HepG2 (cell line): Measurements from ENCODE around the gene KIAA0232. TPM values are rescaled to one million over a fixed set of nuclear protein-coding genes. Genes with fewer than 3 reads are reported as not detected.

Experiments
- ATAC-seq: fragments of 200-7000 bp; cut with Tn5 transposase; 3 replicates; pipeline ENCODE4 v1.9.1; 2020; ENCODE audit warnings: mild to moderate bottlenecking, moderate library complexity
- BruUV-seq: library from RNA; stranded (reverse); fragments of 400-500 nt; replicated peaks from 2 replicates; lab custom pipeline; 2021; lab: Mats Ljungman, UMichigan
- CTCF ChIA-PET: fragments of 300-600 bp; formaldehyde crosslinking; extraction: SDS; loops from one replicate; lab custom pipeline; 2021; ENCODE audit warnings: low total read pairs, inconsistent platforms, low intra/inter-chr PET ratio; lab: Yijun Ruan, JAX
- POLR2A ChIA-PET: fragments of 350-600 bp; sonication (Branson Sonifier 250); formaldehyde crosslinking; loops from one replicate; lab custom pipeline; 2020; ENCODE audit warnings: antibody characterized with exemption, inconsistent platforms; lab: Yijun Ruan, JAX
- DNase-seq: peaks from one replicate; pipeline ENCODE4 v3.0.0-alpha.2; 2015; ENCODE audit warnings: low spot score
- FAIRE-seq: peaks from 3 replicates; lab custom pipeline; 2011; peaks lifted over from hg19 to GRCh38; lab: Jason Lieb, UNC
- H2AFZ ChIP-seq: one replicate; pipeline ENCODE4 v1.6.1; 2011; ENCODE audit warnings: low read length, inconsistent platforms
- H3K27ac ChIP-seq: fragments of 300-600 bp; 3 replicates; pipeline ENCODE4 v1.8.0; 2011; ENCODE audit warnings: mixed run types, mild to moderate bottlenecking, mixed read lengths, low read length, inconsistent platforms; ENCODE audit not compliant: insufficient read depth; ENCODE audit errors: extremely low read length
- H3K27me3 ChIP-seq, 2 experiments: fragments of 200-600 bp in 1 of 2; 2 replicates in 1 of 2; 3 replicates in 1 of 2; pipeline versions ENCODE4 v1.6.0 to v1.8.0; 2011; ENCODE audit warnings: low read length in 2 of 2, mild to moderate bottlenecking in 2 of 2, moderate library complexity in 2 of 2, inconsistent platforms in 1 of 2; ENCODE audit not compliant: insufficient read depth in 2 of 2, control insufficient read depth in 1 of 2
- H3K36me3 ChIP-seq, 2 experiments: fragments of 200-600 bp in 1 of 2; replicated peaks in 1 of 2; 2 replicates in 1 of 2; 3 replicates in 1 of 2; pipeline versions ENCODE4 v1.5.1 to v1.8.0; 2011; ENCODE audit warnings: low read length in 2 of 2, inconsistent platforms in 1 of 2; ENCODE audit not compliant: insufficient read depth in 2 of 2, control insufficient read depth in 1 of 2
- H3K4me1 ChIP-seq: 2 replicates; pipeline ENCODE4 v1.5.1; 2012; ENCODE audit warnings: low read length, inconsistent platforms; ENCODE audit not compliant: insufficient read depth
- H3K4me2 ChIP-seq: 2 replicates; pipeline ENCODE4 v1.6.0; 2011; ENCODE audit warnings: low read depth, low read length, inconsistent platforms
- H3K4me3 ChIP-seq, 3 experiments: fragments of 200-600 bp in 1 of 3; sonication (generic), shearing (Covaris generic) in 1 of 3; replicated peaks in 1 of 3; 2 replicates each; pipeline ENCODE4 v1.5.1; 2011 to 2016; ENCODE audit warnings: low read length in 3 of 3, inconsistent platforms in 2 of 3, low read depth in 2 of 3, mild to moderate bottlenecking in 2 of 3, control low read depth in 1 of 3, mixed read lengths in 1 of 3; ENCODE audit not compliant: insufficient read depth in 1 of 3
- H3K79me2 ChIP-seq: one replicate; pipeline ENCODE4 v1.6.1; 2011; ENCODE audit warnings: low read length, inconsistent platforms; ENCODE audit not compliant: insufficient read depth
- H3K9ac ChIP-seq: 2 replicates; pipeline ENCODE4 v1.6.0; 2011; ENCODE audit warnings: mild to moderate bottlenecking, low read depth, low read length, inconsistent platforms; ENCODE audit not compliant: insufficient read depth
- H3K9me3 ChIP-seq: 2 replicates; pipeline ENCODE4 v1.5.1; 2012; ENCODE audit warnings: mild to moderate bottlenecking, low read length
- H4K20me1 ChIP-seq: 2 replicates; pipeline ENCODE4 v1.6.0; 2011; ENCODE audit warnings: inconsistent platforms, mild to moderate bottlenecking, low read length, moderate library complexity; ENCODE audit not compliant: insufficient read depth
- BCL3 ChIP-seq: sonication (generic); formaldehyde crosslinking; IDR thresholded peaks from 2 replicates; pipeline ENCODE4 v1.5.1; 2020; ENCODE audit warnings: mild to moderate bottlenecking, missing genetic modification reagents, moderate library complexity
- BCL6 ChIP-seq: IDR thresholded peaks from 2 replicates; pipeline ENCODE4 v1.6.1; 2016; ENCODE audit warnings: missing genetic modification reagents, missing compliant biosample characterization
- FLYWCH1 ChIP-seq: sonication (generic); formaldehyde crosslinking; IDR thresholded peaks from 2 replicates; pipeline ENCODE4 v1.8.1; 2023; ENCODE audit warnings: mild to moderate bottlenecking, missing genetic modification reagents
- PREB ChIP-seq: sonication (generic); formaldehyde crosslinking; IDR thresholded peaks from 2 replicates; pipeline ENCODE4 v1.4.0; 2020; ENCODE audit warnings: missing genetic modification reagents
- SMYD3 ChIP-seq: sonication (generic); formaldehyde crosslinking; IDR thresholded peaks from 2 replicates; pipeline ENCODE4 v1.8.1; 2023; ENCODE audit warnings: mild to moderate bottlenecking, missing genetic modification reagents
- TRIM22 ChIP-seq: fragments of 450-650 bp; IDR thresholded peaks from 2 replicates; pipeline ENCODE4 v1.6.1; 2017
- ZNF563 ChIP-seq: sonication (generic); formaldehyde crosslinking; IDR thresholded peaks from 2 replicates; pipeline ENCODE4 v1.8.0; 2022; ENCODE audit warnings: mild to moderate bottlenecking, moderate library complexity, missing genetic modification reagents
- ZNF878 ChIP-seq: sonication (generic); formaldehyde crosslinking; IDR thresholded peaks from 2 replicates; pipeline ENCODE4 v1.8.1; 2023; ENCODE audit warnings: mild to moderate bottlenecking, missing genetic modification reagents, moderate library complexity
- ZSCAN22 ChIP-seq: sonication (generic); formaldehyde crosslinking; IDR thresholded peaks from 2 replicates; pipeline ENCODE4 v1.4.0; 2020; ENCODE audit warnings: mild to moderate bottlenecking, missing genetic modification reagents
- WGBS: methylation state at CpG from one replicate; pipeline ENCODE4 v1.1.6; 2017; ENCODE audit warnings: low lambda C conversion rate; 5-methylcytosine and 5-hydroxymethylcytosine counted together
- in situ Hi-C: cut with HindIII; loops from 2 replicates; pipeline ENCODE4 v1.10.0; 2017; ENCODE audit warnings: low pct_unique_long_range_greater_than_20kb; ENCODE audit not compliant: extremely low pct_ligation_motif_present
- intact Hi-C: fragments of 100-400 bp; cut with micrococcal nuclease; formaldehyde crosslinking; loops from one replicate; pipeline ENCODE4 v1.10.0; 2022; ENCODE audit not compliant: unreplicated experiment
- polyA plus RNA-seq, 8 experiments: library from polyadenylated mRNA; depleted of rRNA in 3 of 8; stranded (reverse) in 7 of 8; unstranded in 1 of 8; fragments of >200 nt; fragmentation: Illumina TruSeq in 4 of 8; extraction: Trizol in 4 of 8; gene quantifications; 2 replicates each; pipeline versions ENCODE4 v1.2.1 to v1.2.3, GENCODE V29; 2011 to 2016; ENCODE audit warnings: low read depth in 4 of 8, missing spikeins in 1 of 8, mixed read lengths in 1 of 8; ENCODE audit not compliant: insufficient read depth in 1 of 8
- total RNA-seq, 5 experiments: library from RNA; depleted of rRNA; stranded (reverse); fragments of >200 nt; fragmentation: Illumina TruSeq; extraction: Trizol; gene quantifications; 2 replicates each; pipeline ENCODE4 v1.2.3, GENCODE V29; 2016; ENCODE audit warnings: low read depth in 1 of 5

KIAA0232 gene
- total and polyA plus RNA-seq, 2 of the 13 experiments (the other 11 are each of a cell fraction or from before 2014, with no cell fraction given), result 7.8 to 17.1 TPM

DNA sequence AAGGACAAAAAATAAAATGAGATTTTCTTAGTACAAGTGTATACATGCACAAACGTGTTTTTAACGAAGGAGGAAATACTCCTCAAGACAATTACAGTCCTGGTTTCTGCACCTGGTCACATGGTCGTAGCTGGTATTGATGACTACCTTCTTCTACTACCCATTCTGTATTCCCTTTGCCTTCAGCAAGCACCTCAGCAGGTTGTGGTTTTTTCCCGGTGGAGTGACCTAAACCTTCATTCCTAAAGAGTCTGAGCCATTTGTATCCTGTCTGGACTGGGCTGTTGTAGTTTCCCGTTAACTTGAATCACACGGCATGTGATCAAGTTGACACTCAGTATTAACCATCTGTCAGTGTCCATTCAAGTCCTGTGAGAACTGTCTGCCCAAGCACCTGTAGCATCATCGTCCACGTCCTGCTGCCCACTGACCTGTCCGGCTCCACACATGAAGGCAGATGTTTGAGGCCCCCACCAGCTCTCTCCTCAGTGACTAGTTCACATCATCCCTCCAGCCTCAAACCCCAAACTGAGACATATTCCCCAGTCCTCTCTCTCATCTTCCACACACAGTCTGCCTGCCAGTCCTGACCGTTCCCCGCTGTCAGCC is 96.0 kb downstream of the KIAA0232 start:
- H3K27me3 ChIP-seq, result no peaks in the 10 kb centered on the region
- in situ Hi-C loops, result loop anchor here (5.0 kb wide), 1 partner anchor 156 kb away; no protein-coding TSS in a partner anchor
- WGBS, result 85% methylated on average over 11 of the region's 11 CpGs
- DNase-seq (no peak), ATAC-seq (no peak), FAIRE-seq (no peak)
- H3K79me2 ChIP-seq, result no peaks in the 10 kb centered on the region
- H3K9me3 ChIP-seq, result no peaks in the 10 kb centered on the region
- H3K36me3 ChIP-seq, result peaks cover 26 to 89% of the 10 kb centered on the region in 2 experiments
- no peaks in the 10 kb centered on the region for H3K4me1 ChIP-seq
- no peak overlapping the region for H3K4me3 ChIP-seq
- CTCF ChIA-PET, result no interaction called here
- H2AFZ ChIP-seq, result no peak overlapping the region
- BruUV-seq, result no TSS peak
- H3K27ac ChIP-seq, result no peak overlapping the region
- no peak overlapping the region for H3K9ac ChIP-seq
- no peak for TF ChIP-seq FLYWCH1
- TF ChIP-seq SMYD3 (CRISPR knock-in tag), result no peak
- no peak for TF ChIP-seq ZNF878 (CRISPR knock-in tag)
- no peak for TF ChIP-seq PREB
- TF ChIP-seq ZNF563 (CRISPR knock-in tag), result no peak
- TF ChIP-seq BCL3 (CRISPR knock-in tag), result no peak
- TF ChIP-seq ZSCAN22 (CRISPR knock-in tag), result no peak
- TF ChIP-seq BCL6, result no peak
- no peak for TF ChIP-seq TRIM22
- TF ChIP-seq, all 625 proteins: peak for 0
- POLR2A ChIA-PET, result no interaction called here
- Histone ChIP-seq H3K4me2 (no peak overlapping the region), H4K20me1 (peaks cover 3% of the 10 kb centered on the region; the same call in 1 of the 2 replicates)
- intact Hi-C loops, result no loop called here
